DMS 273 (cell line): Measurements from ENCODE around the gene LDLRAP1.
"Not testable (repeated sequence)": the region's sequence is repeated elsewhere in the genome, so short reads cannot be mapped to it uniquely, and the experiment has no call there.

Source experiments
- DNase-seq: peaks from one replicate; lab custom pipeline; 2025; ENCODE audit not compliant: unreplicated experiment; lab: John Stamatoyannopoulos, UW

Gene LDLRAP1

DNA sequence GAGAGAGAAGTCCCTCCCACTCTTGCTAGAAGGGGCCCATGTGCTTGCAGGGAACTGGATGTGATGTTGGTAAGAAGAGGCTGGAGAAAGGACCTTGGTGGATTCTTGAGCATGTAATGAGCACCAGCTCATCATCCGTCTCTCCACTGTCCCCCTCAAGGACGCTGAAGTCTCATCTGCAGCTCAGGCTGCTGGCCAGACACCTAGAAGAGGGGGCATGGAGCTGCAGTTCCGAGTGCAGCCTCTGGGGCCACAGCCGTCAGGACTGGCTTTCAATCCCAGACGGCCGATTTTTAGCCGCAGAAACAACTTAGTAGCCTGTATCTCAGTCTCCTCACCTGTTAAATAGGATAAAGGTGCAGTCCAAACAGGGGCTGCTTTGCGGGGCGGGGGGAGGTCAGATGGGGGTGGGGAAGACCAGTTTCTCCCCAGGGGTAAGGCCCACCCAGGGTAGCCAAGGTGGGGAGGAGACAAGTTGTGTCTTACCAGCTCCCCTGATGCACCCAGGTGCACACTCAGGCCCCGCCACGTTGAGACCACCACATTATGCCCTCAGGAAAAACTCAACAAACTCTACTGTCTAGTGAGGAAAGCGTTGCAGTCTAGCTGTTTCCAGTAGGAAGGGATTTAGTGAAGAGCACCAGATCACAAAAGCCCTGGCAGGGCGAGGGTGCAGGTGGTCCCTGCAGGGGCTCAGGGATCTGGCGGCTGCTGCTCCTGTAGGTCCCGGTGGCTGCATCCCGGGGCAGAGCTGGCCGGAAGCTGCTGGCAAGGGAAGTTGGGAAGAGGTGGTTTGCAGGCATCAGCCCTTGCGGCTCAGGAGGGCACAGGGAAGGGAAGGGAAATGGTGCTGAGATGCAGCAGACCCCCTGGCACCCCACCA lies 29.5 kb downstream of the LDLRAP1 start:
- DNase-seq, result peak; percentile 83

DNA sequence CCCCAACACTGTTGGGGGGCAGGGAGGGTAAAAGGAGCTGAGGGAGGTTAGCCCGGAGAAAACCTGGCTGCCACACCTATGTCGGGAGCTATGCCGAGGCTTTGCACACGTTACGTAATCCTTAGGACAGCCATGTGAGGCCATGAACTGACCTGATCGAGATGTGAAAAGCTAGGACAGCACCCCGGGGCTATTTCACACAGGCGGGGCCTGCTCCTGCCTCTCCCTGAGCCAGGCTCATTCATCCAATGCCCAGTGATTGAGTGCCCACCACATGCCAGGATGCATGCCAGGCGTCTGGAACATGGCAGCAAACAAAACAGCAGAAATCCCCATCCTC lies 30.2 kb downstream of the LDLRAP1 start:
- DNase-seq, result no peak

DNA sequence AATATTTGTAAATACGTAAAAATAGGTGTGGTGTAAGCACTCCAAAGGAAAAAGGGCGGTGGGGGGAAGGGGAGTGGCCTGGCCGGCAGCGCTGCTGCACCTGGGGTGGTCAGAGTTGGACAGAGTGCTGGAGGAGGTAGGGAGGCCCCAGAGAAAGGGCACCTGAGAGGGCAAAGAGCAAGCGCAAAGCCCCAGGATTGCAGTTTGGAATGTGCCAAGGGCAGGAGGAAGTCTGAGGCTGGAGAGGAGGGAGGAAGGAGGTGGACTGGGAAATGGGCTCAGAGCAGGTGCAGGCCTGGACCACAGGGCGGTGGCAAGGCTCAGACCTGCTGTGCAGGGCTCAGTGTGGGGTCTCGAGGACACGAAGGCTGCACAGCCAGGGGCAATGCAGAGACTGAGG lies 30.6 kb downstream of the LDLRAP1 start:
- no peak for DNase-seq

DNA sequence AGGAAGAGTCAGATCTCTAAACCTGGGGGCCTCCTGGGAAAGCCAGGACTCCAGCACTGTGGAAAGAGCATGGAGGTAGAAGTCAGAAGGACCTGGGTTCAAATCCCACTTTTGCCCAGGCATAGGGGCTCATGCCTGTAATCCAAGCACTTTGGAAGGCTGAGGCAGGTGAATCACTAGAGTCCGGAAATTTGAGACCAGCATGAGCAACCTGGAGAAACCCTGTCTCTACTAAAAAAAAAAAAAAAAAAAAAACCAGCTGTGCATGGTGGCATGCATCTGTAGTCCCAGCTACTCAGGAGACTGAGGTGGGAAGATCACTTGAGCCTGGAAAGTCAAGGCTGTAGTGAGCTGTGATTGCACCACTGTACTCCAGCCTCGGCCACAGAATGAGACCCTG lies 31.8 kb downstream of the LDLRAP1 start:
- DNase-seq, result no peak

DNA sequence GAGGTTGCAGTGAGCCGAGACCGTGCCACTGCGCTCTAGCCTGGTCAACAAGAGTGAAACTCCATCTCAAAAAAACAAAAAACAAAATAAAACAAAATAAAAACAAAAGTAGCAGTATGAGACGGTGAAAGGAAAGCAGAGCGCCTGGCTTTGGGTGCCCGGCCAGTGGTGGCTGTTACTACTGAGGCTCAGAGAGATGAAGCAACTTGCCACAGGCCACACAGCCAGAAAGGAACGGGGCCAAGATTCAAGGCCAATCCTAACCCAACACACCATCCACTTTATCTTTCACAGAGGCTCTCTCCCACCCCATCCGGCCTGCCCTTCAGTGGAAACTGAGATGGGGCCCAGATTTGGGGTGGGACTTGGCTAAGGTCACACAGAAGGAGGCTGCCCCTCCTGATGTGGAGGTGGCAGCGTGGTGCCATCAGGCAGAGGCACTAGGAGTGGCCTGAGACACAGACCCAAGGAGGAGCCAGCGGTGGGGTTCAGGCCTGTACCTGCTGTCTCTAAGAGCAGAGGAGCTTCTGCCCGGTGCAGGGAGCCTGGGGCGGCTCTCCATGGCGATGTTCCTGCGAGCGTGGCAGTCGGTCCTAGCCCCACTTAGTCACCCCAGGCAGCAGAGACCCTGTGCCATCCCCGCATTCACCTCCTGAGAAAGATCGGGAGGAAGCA lies 33.2 kb downstream of the LDLRAP1 start:
- no peak for DNase-seq

DNA sequence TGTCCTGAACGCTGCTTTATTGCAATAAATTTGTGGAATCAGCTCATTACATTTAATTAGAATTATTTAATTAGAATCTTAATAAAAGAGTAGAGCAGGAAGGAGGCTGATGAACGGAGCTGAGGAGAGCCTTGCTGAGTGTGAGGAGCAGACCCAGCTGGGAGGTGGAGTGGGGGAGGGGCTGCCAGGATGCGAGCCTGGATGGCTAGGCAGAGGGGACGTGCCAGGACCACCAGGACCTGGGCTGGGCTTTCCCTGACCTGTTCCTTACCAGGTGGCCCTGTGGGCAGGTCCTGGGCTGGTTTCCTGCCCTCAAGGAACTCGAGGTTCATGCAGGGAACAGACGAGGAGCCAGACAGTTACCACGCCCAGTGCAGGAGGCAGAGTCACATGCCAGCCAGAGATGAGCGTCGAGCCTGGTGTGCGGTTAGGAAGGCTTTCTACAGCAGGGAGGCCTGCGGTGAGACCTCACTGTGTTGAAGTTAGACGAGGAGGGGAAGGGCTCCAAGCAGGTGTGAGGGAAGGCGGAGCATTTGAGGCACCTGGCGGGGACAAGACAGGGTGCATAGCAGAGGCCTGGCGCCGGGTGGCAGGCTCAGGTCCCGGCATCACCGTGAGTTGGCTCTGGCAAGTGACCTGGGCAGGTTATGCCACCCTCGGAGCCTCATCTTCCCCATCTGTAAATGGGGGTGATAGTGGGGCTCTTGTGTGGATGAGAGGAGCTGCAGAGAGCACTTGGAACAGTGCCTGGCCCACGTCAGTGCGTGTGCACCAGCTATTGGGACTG lies 33.9 kb downstream of the LDLRAP1 start:
- DNase-seq, result no peak

DNA sequence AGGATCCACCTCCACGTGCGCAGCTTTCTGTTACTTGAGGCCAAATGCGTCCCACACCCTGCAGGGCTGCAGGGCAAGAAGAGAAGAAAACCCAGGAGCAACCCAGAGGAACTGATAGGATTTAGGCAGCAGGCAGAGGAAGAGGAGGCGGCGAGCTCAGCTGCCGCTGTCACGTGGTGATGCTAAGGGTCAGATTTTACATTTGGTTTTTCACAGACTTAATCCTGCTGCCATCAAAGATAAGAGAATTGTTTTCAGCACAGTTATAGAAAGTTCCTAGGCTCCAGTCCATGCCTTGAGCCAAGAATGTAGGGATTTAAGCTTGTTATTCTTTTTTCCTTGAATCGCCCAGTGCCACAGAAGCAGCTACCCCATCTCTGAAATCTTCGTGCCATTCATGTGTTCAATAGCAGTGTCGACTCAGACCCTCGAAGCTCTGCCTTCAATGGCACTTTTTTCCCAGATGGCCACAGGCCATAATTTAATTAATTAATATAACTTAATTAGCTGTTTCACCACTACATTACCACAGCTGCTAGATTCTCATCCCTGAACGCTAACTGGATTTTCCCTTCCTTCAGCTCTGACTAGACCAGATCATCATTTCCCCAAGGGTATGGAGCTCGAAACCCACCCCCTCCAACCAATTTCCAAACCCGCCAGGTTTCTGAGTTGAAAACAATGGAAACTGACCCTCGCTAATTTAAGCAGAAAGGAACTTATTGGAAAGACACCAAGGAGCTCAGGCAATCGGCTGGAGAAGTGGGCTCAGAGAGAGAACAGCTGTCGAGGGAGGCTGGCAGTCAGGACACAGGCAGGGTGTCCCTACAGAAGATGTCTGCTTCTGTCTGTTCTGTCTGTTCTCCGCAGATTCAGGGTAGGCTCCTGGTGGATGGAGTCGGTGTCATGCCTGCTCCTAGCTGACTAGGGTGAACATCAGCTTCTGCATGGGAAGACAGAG lies 36.2 kb downstream of the LDLRAP1 start:
- DNase-seq, result peak; percentile 51

DNA sequence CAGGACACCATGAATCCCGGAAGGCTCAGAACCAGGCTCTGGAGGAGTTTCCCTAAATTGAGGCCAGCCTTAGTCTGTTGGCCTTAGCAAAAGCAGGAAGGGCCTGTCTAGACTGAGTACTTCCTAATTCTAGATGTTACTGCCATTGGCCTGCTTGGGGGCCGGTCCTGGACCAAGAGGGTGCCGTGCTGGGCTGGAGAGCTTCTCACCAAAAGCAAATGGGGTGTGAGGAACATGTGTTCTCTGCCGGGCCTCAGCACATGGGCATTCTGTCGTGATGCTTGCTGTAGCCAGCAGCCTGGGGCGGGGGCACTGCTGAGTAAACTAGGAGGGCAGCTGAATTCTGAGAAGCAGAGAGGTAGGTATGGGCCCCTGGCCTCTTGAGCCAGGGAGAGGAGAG lies 37.5 kb downstream of the LDLRAP1 start:
- DNase-seq, result peak; percentile 62

DNA sequence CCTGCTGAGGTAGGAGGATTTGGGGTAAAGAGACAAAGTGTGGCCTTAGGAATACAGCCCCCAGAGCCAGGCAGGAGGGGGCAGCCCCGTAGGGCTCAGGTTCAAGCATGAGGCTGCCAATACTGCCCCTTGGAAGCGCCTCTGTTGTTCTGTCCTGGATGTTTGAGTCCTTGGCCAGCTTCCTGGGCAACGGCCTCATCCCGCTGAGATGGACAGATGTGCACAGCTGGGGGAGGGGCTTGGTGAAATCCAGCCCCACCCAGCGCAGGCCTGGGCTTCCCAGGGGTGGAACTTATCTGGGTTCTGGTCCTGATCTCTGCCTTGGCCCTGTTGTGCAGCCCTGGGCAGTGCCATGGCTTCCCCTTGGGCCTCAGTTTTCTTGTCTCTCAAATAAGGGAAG lies 38.4 kb downstream of the LDLRAP1 start:
- DNase-seq, result peak; percentile 45

DNA sequence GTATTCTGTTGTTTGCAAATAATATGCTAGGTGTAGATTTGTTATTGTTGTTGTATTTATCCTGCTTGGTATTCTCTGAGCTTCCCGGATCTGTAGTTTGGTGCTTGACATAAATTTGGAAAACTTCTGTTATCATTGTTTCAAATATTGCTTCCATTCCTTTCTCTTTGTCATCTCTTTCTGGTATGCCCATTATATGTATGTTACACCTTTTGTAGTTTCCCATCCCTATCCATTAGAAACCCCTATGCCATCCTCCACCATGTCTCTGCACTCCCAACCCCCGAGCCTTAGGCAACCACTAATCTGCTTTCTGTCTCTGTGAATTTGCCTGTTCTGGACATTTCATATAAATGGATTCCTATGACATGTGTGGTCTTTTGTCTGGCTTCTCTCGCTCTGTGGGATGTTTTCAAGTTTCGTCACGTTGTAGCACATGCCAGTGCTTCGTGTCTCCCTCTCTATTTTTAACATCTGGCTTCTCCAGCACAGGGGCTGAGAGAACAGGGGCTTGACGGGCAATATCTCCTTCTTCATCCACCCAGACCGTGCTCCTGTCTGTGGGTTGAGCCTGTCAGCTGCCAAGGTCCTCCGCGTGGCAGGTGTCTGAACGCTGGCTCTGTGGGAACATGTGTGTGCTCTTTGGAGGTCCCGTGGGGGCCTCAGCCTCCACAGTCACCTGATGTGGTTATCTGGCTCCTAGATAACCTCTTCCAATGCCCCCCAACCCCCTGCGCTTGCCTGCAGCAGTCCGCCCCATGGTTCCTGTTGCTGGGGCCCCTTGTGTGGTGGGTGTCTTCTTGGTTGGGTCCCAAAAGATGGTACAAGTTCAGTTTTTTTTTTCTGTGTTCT lies 40.3 kb downstream of the LDLRAP1 start:
- no peak for DNase-seq

DNA sequence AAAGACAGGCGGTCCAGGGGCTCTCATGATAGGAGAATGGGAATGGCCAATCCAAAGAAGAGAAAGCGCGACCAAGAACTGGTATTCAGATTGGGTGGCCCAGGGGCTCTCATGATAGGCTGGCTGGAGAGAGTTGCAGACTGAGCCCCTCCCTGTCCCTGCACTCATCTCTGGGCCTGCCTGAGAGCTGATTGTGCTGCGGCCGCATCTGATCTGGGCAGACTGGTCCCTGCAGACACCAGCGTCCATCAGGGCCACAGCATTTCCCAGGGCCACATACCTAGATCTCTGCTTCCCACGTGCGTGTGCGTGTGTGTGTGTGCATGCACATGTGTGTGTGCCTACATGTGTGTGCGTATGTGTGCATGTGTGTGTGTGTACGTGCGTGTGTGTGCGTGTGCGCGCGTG lies 42.8 kb downstream of the LDLRAP1 start:
- no peak for DNase-seq

DNA sequence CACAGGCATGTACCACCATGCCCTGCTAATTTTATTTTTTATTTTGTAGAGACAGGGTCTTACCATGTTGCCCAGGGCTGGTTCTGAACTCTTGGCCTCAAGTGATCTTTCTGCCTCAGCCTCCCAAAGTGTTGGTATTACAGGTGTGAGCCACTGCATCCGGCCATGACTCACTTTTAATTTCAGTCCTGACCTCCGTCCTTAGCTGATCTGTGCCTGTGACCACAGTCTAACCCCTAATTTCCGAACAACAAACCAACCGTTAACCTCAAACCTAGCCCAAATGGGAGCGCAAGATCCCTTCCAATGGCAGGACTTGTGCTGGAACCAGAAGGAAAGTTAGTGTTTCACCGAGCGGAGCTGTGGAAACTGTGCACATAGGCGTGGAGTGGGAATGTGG lies 43.9 kb downstream of the LDLRAP1 start:
- no peak for DNase-seq

DNA sequence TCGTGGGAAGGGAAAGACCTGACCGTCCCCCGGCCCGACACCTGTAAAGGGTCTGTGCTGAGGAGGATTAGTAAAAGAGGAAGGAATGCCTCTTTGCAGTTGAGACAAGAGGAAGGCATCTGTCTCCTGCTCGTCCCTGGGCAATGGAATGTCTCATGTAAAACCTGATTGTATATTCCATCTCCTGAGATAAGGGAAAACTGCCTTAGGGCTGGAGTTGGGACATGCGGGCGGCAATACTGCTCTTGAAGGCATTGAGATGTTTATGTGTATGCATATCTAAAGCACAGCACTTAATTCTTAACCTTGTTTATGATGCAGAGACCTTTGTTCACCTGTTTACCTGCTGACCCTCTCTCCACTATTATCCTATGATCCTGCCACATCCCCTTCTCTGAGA lies 44.8 kb downstream of the LDLRAP1 start:
- not testable (repeated sequence) for DNase-seq

DNA sequence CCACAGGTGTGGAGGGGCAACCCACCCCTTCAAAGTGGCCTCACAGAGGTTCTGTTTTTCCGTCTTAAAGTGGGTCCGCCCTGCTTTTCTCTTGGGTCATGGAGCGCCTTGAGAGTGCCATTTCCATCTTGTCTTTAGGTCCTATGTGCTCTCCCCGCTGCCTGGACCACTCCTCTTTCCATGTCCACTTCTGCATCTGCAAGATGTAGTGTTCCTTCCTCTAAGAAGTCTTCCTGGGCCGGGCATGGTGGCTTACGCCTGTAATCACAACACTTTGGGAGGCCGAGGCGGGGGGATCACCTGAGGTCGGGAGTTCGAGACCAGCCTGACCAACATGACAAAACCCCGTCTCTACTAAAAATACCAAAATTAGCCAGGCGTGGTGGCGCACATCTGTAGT lies 45.4 kb downstream of the LDLRAP1 start:
- not testable (repeated sequence) for DNase-seq

DNA sequence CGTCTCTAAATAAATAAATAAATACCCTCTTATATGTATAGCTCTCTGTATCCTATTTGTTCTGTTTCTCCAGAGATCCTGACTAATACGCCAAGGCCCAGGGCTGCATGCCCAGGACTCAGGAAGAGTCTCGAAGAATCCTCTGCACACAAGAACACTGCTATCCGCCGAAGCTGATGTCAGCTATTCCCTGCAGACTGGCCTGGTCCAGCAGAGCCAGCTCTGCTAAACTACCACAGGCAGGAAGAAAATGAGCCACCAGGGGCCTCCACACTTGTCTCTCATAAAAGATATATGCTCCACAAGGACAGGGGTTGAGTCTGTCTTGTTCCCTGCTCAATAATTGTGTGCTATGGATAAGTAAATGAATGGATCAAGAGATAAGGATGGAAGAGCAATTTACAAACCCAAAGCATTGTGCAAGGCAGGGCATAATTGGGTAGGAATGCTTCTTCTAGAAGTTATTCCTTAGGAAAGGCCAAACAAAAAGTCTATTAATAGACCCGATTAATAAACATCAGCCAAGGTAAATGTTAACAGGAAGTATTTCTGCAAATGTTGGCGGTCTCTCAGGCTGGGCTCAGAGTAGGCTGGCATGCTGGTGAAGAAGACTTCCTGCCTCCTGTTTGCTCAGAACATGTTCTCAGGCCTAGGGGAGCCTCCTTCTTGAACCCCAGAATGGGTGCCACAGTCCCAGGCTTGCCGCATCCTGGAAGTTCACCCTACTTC lies 46.9 kb downstream of the LDLRAP1 start:
- DNase-seq, result no peak

DNA sequence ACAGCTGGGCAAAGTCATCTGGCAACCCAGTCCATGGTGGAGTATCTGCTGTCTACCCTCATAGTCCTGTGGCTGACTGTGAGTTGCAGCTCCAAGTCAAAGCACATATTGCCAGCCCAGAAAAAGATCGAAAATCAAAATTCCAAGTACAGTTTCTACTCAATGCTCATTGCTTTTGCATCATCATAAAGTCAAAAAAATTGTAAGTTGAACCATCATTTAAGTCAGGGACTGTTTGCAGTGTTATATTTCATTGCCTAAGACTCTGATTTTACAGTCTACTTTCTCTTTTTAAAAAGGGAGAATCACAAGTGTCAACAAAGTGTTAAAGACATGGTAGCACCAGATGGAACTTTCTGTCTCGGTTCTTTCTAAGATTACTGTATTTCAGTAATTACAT lies 50.5 kb downstream of the LDLRAP1 start:
- DNase-seq, result no peak

DNA sequence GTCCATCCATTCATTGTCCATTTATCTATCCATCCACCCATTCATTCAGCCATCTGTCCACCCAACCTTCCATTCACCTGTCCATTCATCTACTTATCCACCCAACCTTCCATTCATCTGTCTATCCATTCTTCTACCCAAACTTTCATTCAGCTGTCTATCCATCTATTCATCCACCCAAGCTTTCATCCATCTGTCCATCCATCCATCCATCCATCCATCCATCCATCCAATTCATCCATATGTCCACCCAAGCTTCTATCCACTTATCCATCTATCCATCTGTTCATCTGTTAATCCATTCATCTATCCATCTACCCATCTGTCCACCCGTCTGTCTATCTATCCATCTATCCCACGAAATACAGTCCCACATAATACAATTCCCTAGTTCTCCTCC lies 51.6 kb downstream of the LDLRAP1 start:
- peak; percentile 41 for DNase-seq

DNA sequence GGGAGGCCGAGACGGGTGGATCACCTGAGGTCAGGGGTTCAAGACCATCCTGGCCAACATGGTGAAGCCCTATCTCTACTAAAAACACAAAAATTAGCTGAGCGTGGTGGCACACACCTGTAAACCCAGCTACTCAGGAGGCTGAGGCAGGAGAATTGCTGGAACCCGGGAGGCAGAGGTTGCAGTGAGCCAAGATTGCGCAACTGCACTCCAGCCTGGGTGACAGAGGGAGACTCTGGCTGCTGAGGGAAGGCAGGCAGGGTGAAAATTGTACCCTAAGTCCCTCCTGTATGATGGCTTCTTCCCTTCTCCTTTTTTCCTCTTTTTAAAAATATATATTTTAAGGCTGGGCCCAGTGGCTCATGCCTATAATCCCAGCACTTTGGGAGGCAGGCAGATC lies 53.2 kb downstream of the LDLRAP1 start:
- DNase-seq, result not testable (repeated sequence)

DNA sequence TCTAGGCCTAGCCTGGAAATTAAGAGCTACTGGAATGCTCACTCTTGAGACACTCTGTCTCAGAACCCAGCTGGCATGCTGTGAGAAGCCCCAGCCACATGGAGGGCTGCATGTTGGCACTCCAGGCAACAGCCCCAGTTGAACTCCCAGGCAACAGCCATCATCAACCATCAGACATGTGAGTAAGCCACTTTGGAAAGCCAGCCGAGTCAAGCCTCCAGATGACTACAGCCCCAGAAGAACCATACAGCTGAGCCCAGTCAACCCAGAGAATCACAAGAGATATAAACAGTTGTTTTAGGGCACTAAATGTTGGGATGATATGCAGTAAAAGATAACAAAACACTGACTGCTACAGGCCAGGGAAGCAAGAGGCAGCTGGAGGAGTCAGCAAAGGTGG lies 55.5 kb downstream of the LDLRAP1 start:
- DNase-seq, result no peak
